Uterus (tissue), 2 donors: ENCODE data around the gene SSNA1.

Experiments
- POLR2A ChIP-seq, 2 donors: fragments of 450-650 bp; IDR thresholded peaks; one replicate each; pipeline ENCODE4 v1.6.1; 2016; ENCODE audit warnings: antibody characterized with exemption in 2 of 2, mild to moderate bottlenecking in 1 of 2, moderate library complexity in 1 of 2
- TF ChIP-seq, protein P1 (sequence below), 4 experiments: fragments of 200-600 bp in 2 of 4; fragments of 450-650 bp in 2 of 4; sonication (generic) in 2 of 4; IDR thresholded peaks; one replicate each; pipeline ENCODE4 v1.5.1; 2016 to 2019; ENCODE audit warnings: antibody characterized with exemption in 4 of 4, mild to moderate bottlenecking in 2 of 4, moderate library complexity in 1 of 4

DNA sequence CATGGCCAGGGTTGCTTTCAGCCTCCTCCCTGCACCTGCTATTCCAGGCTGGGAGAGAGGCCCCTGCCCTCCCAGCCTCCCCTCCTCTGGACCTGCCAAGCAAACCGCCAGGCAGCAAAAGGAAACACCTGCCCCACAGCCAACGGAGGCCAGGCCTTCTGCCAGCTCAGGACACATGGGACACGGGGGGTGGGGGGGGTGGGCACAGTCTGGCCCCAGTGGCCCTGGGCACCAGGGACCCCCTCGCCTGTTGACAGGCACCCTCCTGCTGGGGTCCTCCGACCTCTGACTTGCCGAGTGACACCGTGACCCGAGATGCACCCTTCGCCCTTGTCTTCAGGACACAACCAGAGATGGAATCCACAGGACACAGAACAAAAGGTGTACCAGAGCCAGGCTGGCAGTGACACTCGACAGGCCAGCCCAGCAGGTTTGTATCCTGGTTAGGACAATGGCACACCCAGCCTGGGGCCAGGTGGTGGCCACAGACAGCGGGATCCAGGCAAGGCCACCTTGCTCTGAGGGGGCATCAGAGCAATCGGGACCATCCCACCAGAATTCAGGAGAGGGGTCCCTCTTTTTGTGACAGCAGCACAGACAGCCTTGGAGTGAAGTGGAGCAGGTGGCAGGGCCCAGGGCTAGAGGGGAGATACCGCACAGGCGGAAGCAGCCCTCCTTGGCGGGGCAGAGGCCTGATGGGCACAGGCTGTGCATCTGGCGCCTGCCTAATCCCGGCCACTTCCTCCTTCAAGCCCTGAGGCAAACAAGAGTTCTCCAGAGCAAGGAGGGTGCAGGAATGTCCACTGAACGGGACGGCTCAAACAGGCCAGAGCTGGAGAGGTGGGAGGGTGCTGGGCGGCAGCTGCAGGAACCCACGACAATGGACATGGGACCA, 15.3 kb upstream of the SSNA1 start:
- TF ChIP-seq, protein P1, sequence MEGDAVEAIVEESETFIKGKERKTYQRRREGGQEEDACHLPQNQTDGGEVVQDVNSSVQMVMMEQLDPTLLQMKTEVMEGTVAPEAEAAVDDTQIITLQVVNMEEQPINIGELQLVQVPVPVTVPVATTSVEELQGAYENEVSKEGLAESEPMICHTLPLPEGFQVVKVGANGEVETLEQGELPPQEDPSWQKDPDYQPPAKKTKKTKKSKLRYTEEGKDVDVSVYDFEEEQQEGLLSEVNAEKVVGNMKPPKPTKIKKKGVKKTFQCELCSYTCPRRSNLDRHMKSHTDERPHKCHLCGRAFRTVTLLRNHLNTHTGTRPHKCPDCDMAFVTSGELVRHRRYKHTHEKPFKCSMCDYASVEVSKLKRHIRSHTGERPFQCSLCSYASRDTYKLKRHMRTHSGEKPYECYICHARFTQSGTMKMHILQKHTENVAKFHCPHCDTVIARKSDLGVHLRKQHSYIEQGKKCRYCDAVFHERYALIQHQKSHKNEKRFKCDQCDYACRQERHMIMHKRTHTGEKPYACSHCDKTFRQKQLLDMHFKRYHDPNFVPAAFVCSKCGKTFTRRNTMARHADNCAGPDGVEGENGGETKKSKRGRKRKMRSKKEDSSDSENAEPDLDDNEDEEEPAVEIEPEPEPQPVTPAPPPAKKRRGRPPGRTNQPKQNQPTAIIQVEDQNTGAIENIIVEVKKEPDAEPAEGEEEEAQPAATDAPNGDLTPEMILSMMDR (IDR thresholded peaks at IDR 0.05): no peak
- no peak for TF ChIP-seq POLR2A (IDR thresholded peaks at IDR 0.05)
